SU-DHL-6 (cell line): Measurements from ENCODE around the gene ARNT2.

Experiments
- CTCF ChIP-seq: fragments of 200-600 bp; sonication (generic); IDR thresholded peaks from one replicate; pipeline ENCODE4 v1.5.1; 2017; ENCODE audit warnings: antibody characterized with exemption, mild to moderate bottlenecking, low read length, moderate library complexity; ENCODE audit not compliant: insufficient read depth, poor library complexity, severe bottlenecking
- EZH2phosphoT487 ChIP-seq: fragments of 200-600 bp; sonication (generic), shearing (Covaris generic); conservative IDR thresholded peaks from 2 replicates; pipeline ENCODE4 v1.6.1; 2018; ENCODE audit warnings: mild to moderate bottlenecking, antibody characterized with exemption, low read length, moderate library complexity, mixed read lengths

GRCh38 chr15:80489030-80489594 lies 84.9 kb downstream of the ARNT2 start:
- TF ChIP-seq CTCF: no peak
- TF ChIP-seq EZH2phosphoT487: no peak
